T-helper 2 cell treated with Interferon-gamma antibody and Interleukin-4, amounts not matched to agents 5 μg/mL and 100 μg/mL, for 36 hours (primary cell): ENCODE measurements around the gene CTRL.
"Not testable (repeated sequence)": the region's sequence is repeated elsewhere in the genome, so short reads cannot be mapped to it uniquely, and the experiment has no call there.

Source experiments
- DNase-seq: peaks from one replicate; pipeline ENCODE4 v3.0.0; 2021; ENCODE audit warnings: low spot score
- H3K27ac Mint-ChIP-seq: one replicate; pipeline ENCODE4 v1.8.0; 2021; ENCODE audit warnings: mild to moderate bottlenecking, mixed read lengths
- H3K27me3 Mint-ChIP-seq: one replicate; pipeline ENCODE4 v1.8.0; 2021; ENCODE audit warnings: low read depth, mixed read lengths
- H3K36me3 Mint-ChIP-seq: one replicate; pipeline ENCODE4 v1.8.0; 2021; ENCODE audit warnings: low read depth, mixed read lengths
- H3K4me1 Mint-ChIP-seq: one replicate; pipeline ENCODE4 v1.8.0; 2021; ENCODE audit warnings: low read depth, mixed read lengths
- H3K4me3 Mint-ChIP-seq: one replicate; pipeline ENCODE4 v1.8.0; 2022; ENCODE audit warnings: mild to moderate bottlenecking, moderate library complexity, mixed read lengths
- H3K9me3 Mint-ChIP-seq: one replicate; pipeline ENCODE4 v1.8.0; 2021; ENCODE audit warnings: mixed read lengths

CTRL gene

DNA sequence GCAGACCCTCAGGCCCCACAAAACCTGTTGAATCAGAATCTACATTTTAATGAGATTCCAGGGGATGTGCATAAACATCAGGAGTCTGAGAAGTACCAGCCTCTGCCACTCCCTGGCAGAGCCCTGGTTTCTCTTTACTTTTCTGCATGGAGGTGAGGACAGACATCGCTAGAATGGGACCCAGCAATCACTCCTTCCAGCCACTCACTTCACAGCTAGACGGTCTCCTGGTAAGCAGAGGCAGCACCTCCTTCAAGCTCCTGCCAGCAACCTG lies 16.2 kb downstream of the CTRL start:
- H3K4me3 Mint-ChIP-seq, H3K9me3 Mint-ChIP-seq, H3K27ac Mint-ChIP-seq, H3K27me3 Mint-ChIP-seq, DNase-seq: not testable (repeated sequence)
- H3K4me1 Mint-ChIP-seq: peaks cover 11% of the 10 kb centered on the region
- peaks cover 11% of the 10 kb centered on the region for H3K36me3 Mint-ChIP-seq

DNA sequence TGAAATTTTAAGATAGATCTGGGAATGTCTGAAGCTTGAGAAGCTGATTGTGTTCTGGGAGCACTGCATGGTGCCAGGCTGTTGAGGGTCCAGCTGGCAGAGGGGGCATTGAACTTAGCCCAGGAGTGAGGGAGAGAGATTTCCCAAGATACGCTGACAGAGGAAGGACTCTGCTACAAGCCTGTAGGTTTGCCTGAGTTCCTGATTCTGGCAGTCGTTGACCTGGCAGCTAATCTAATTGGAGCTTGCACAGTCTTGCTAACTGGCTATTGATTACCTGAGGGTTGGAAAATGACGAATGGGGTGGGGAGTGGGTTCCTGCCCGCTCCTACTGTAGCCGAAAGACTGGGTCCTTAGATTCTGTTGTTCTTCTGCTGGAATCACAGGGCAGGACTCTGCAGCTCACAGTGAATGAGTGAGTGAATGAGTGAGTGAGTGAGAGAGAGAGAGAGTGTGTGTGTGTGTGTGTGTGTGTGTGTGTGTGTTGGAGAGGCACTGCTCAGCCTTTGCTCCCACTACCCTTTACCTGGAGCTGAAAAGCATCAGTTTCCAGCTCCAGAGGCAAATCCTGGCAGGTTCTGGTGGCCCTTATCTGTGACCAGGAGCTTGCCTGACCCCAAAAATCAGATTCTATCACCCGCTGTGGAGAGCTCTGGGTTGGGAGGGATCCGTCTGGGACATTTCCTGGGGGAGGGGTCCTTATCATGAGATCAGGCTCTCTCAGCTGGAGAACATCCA lies 16.7 kb downstream of the CTRL start:
- Mint-ChIP-seq H3K4me3 (no peak overlapping the region), H3K36me3 (peaks cover 11% of the 10 kb centered on the region), H3K27ac (no peak overlapping the region), H3K9me3 (no peaks in the 10 kb centered on the region), H3K4me1 (peaks cover 16% of the 10 kb centered on the region), H3K27me3 (no peaks in the 10 kb centered on the region)
- no peak for DNase-seq

DNA sequence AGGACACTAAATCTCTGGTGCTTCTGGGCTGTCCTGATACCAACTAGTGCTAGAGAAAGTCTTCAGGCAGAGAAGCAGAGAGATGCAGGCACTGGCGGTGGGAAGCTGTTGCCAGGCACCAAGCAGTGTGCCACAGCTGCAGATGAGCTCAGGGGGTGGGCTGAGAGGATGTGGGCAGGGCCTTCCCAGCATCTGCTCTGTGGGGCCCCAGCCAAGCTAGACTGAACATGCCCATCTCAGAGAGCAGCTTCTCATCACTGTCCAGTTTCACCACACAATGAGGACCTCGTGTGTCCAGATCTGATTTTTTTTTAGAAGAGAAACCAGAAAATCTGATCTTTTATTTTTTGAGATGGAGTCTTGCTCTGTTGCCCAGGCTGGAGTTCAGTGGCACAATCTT lies 21.5 kb downstream of the CTRL start:
- no peaks in the 10 kb centered on the region for H3K27me3 Mint-ChIP-seq
- no peak for DNase-seq
- H3K4me1 Mint-ChIP-seq: peaks cover 8% of the 10 kb centered on the region
- H3K4me3 Mint-ChIP-seq: no peak overlapping the region
- peaks cover 9% of the 10 kb centered on the region for H3K36me3 Mint-ChIP-seq
- H3K9me3 Mint-ChIP-seq: no peaks in the 10 kb centered on the region
- H3K27ac Mint-ChIP-seq: peak overlapping the region; percentile 20

GRCh38 chr16:67909056-67909742 lies 22.5 kb downstream of the CTRL start:
- Mint-ChIP-seq H3K9me3 (no peaks in the 10 kb centered on the region), H3K4me3 (no peak overlapping the region), H3K27ac (no peak overlapping the region), H3K27me3 (no peaks in the 10 kb centered on the region), H3K36me3 (peaks cover 9% of the 10 kb centered on the region), H3K4me1 (peaks cover 8% of the 10 kb centered on the region)
- no peak for DNase-seq

DNA sequence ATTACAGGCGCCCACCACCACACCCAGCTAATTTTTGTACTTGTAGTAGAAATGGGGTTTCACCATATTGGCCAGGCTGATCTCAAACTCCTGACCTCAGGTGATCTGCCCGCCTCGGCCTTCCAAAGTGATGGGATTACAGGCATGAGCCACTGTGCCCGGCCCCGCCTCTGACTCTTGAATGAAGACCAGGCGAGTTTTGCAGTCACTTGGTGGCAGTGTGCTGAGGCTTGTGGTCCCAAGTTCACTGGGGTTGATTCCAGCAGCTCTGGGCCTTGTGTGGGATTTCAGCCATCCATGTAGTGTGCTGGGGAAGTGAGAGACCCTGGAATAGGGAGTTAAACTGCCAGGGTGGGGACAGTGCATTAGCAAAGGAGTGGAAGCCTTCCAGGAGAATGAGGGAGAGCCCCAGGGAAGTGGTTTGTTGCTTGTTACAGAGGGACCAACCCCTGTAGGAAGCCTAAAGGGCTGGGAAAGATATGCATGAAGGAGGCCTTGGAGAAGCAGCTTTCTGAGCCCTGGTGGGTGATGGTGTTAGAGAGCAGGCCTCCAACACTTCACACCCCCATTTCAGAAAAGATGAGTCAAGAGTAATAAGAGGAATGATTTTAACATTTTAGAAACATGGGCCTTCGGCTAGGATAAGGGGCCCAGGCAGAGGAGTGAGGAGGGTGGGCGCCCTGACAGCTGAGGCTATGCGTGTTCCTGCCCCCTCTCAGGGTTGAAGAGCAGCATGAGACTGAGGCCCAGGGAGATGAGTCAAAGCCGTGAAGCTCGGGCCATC lies 24.1 kb downstream of the CTRL start:
- H3K27me3 Mint-ChIP-seq: no peaks in the 10 kb centered on the region
- no peak for DNase-seq
- H3K27ac Mint-ChIP-seq: no peak overlapping the region
- no peaks in the 10 kb centered on the region for H3K9me3 Mint-ChIP-seq
- peaks cover 7% of the 10 kb centered on the region for H3K36me3 Mint-ChIP-seq
- H3K4me1 Mint-ChIP-seq: peaks cover 8% of the 10 kb centered on the region
- H3K4me3 Mint-ChIP-seq: no peak overlapping the region

- H3K27ac Mint-ChIP-seq: no peak overlapping the region
- H3K9me3 Mint-ChIP-seq: no peaks in the 10 kb centered on the region
- H3K27me3 Mint-ChIP-seq: no peaks in the 10 kb centered on the region
- peaks cover 5% of the 10 kb centered on the region for H3K4me1 Mint-ChIP-seq
- H3K4me3 Mint-ChIP-seq: no peak overlapping the region
- H3K36me3 Mint-ChIP-seq: no peaks in the 10 kb centered on the region
- DNase-seq: no peak
Measured at GRCh38 chr16:67902831-67903230, 28.8 kb downstream of the CTRL start.

DNA sequence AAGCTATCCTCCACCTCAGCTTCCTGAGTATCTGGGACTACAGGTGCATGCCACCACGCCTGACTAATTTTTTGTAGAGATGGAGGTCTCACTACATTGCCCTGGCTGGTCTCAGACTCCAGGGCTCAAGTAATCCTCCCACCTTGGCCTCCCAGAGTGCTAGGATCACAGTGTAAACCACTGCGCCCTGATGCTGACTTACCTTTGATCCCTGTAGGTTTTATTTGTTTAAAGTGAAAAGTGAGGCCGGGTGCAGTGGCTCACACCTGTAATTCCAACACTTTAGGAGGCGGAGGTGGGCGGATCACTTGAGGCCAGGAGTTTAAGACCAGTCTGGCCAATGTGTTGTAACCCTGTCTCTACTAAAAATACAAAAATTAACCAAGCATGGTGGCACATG lies 29.9 kb downstream of the CTRL start:
- H3K27ac Mint-ChIP-seq: no peak overlapping the region
- H3K27me3 Mint-ChIP-seq: no peaks in the 10 kb centered on the region
- H3K4me3 Mint-ChIP-seq: no peak overlapping the region

GRCh38 chr16:67897231-67897630 lies 34.4 kb downstream of the CTRL start:
- Mint-ChIP-seq H3K36me3 (no peaks in the 10 kb centered on the region), H3K4me3 (no peak overlapping the region), H3K9me3 (no peaks in the 10 kb centered on the region), H3K27me3 (no peaks in the 10 kb centered on the region), H3K27ac (no peak overlapping the region), H3K4me1 (peaks cover 22% of the 10 kb centered on the region)
- DNase-seq: no peak

More for the DNA sequence above, 29.9 kb downstream of the CTRL start:
- Mint-ChIP-seq H3K4me1 (peaks cover 5% of the 10 kb centered on the region), H3K36me3 (no peaks in the 10 kb centered on the region), H3K9me3 (no peaks in the 10 kb centered on the region)
- DNase-seq: no peak

DNA sequence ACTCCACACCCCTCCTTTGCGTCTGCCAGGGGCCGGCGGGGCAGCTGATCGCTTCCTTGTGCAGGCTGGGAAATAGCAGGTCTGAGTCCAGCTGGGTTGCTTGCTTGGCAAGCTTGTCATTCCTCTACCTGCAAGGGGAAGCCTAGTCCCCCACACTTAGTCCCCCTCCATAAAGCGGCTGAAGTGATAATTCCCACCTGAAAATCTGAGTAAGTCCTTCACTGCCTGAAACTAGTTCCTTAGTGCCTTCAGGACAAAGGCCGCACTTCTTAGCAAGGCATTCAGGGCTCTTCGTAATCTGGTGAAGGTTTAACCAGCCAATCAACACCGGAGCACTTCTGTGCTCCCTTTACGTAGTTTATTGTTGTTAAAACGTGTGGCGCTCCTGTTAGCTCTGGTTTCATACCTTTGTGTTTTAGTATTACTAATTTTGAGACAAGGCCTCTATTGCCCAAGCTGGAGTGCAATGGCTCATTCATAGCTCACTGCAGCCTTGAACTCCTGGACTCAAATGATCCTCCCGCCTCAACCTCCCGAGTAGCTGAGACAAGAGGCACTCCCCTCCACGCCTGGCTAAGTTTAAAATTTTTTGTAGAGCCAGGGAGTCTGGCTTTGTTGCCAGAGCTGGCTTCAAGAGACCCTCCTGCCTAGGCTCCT lies 37.8 kb downstream of the CTRL start:
- peak overlapping the region; percentile 97 for H3K27ac Mint-ChIP-seq
- no peak for DNase-seq
- H3K27me3 Mint-ChIP-seq: no peaks in the 10 kb centered on the region
- no peaks in the 10 kb centered on the region for H3K9me3 Mint-ChIP-seq
- H3K4me1 Mint-ChIP-seq: peaks cover 17% of the 10 kb centered on the region
- peak overlapping the region; percentile 97 for H3K4me3 Mint-ChIP-seq
- no peaks in the 10 kb centered on the region for H3K36me3 Mint-ChIP-seq

DNA sequence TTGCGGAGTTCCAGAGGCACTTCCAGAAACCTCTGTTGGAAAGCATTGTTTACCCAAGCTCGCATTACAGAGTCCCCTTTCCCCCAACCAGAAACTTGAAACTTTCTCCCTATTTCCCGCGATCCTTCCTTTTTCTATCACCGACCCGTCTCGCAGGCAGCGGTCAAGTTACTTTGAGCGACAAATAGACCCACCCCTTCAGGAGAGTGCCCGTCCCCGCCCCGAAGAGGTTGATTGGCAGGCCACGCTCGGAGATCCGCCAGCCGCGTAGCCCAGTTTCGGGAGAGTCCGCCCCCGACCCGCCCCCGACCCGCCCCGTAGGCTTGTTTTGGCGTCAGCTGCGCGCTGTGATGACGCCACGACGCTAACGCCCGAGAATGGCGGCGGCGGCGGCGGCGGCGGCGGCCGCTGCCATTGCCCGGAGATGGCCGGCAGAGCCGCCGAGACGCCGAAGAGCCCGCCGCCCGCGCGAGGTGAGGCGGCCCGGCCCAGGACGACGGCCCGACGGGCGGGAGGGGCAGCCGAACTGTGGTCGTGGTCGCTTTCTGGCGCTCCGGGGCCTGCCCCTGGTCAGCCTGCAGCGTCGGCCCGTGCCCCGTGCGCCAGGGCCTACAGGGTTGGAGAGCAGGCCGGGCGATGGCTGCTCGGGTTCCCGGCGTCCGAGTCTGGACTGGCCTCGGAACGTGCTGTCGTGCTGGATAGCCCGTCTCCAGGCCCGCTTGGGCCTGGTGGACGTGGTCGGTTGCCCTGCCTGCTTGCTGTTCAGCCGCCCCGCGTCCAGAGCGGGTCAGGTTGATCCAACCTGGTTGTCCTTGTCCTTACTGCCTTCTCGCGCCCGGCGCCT lies 38.5 kb downstream of the CTRL start, which contains the start of gene PSKH1:
TSS of gene PSKH1 (plus strand) at position 356 of the 844 bp plus-strand sequence. CDS start 15,496 bp downstream, outside the sequence.
- peak within 1 kb of the TSS; percentile 97 for H3K27ac Mint-ChIP-seq
- no peaks in the 10 kb centered on the region for H3K27me3 Mint-ChIP-seq
- peak within 1 kb of the TSS; percentile 97 for H3K4me3 Mint-ChIP-seq
- DNase-seq: peak; percentile 91
- no peaks in the 10 kb centered on the region for H3K9me3 Mint-ChIP-seq
- peaks cover 17% of the 10 kb centered on the region for H3K4me1 Mint-ChIP-seq
- H3K36me3 Mint-ChIP-seq: no peaks in the 10 kb centered on the region

DNA sequence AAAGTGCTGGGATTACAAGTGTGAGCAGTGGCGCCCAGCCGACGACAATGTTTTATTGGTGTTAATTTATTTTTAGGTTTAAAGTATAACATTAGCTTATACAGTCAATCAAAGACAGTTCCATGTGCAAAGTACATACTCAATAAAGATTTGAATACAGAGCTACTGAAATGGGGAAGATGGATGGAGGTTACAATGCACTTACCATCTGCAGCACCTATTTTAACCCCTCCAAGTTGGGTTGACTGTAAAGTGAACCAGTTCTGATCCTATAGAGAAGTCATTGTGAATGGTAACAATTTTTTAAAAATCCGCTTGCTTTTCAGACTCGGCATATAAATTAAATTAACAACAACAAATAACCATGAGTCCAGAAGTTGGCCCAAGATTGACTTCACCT lies 39.3 kb downstream of the CTRL start:
- peak overlapping the region; percentile 88 for H3K4me3 Mint-ChIP-seq

GRCh38 chr16:67888331-67888730 lies 43.3 kb downstream of the CTRL start:
- no peak for DNase-seq
- Mint-ChIP-seq H3K4me1 (peaks cover 7% of the 10 kb centered on the region), H3K9me3 (no peaks in the 10 kb centered on the region), H3K36me3 (peaks cover 11% of the 10 kb centered on the region), H3K27me3 (no peaks in the 10 kb centered on the region), H3K4me3 (no peak overlapping the region), H3K27ac (no peak overlapping the region)

More for the DNA sequence above, 39.3 kb downstream of the CTRL start:
- H3K36me3 Mint-ChIP-seq: no peaks in the 10 kb centered on the region
- H3K4me1 Mint-ChIP-seq: peaks cover 17% of the 10 kb centered on the region
- DNase-seq: no peak
- H3K27me3 Mint-ChIP-seq: no peaks in the 10 kb centered on the region
- no peaks in the 10 kb centered on the region for H3K9me3 Mint-ChIP-seq
- peak overlapping the region; percentile 83 for H3K27ac Mint-ChIP-seq

DNA sequence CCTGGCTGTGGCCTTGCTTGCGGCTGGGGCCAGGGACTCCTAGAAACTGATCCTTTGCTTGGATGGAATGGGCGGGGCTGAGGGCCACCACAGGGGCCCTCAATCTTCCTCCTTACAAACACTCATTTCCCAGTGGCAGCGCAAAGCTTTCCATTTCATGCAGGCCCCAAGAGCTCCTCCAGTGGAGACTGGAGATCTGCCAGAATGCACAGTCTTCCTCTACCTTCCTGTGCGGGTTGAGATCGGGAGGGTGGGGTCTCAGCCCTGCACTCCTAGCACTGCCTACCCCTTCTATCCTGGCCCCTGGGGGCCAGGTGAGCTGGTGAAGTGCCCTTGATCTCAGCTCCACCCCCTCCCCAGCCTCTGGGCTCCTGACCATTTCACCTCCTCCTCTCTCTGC lies 45.3 kb downstream of the CTRL start:
- no peak for DNase-seq
- Mint-ChIP-seq H3K4me1 (no peaks in the 10 kb centered on the region), H3K36me3 (peaks cover 27% of the 10 kb centered on the region), H3K27ac (peak overlapping the region; percentile 15), H3K9me3 (no peaks in the 10 kb centered on the region), H3K4me3 (no peak overlapping the region), H3K27me3 (no peaks in the 10 kb centered on the region)
